GM12878 (cell line): ENCODE measurements around the gene SLC15A4. TPM values are rescaled to one million over a fixed set of nuclear protein-coding genes. Genes with fewer than 3 reads are reported as not detected.
A peak's percentile ranks its signal among the peaks of the same experiment; 100 is the strongest.

Experiments used
- CBX3 ChIP-seq: fragments of 200-600 bp; sonication (generic); IDR thresholded peaks from 2 replicates; pipeline ENCODE4 v1.6.1; 2016; ENCODE audit warnings: low read depth, borderline replicate concordance
- CHD2 ChIP-seq: IDR thresholded peaks from 2 replicates; pipeline ENCODE4 v1.6.1; 2011; ENCODE audit warnings: low read depth, low read length, improper control_type of control experiment, borderline replicate concordance
- EGR1 ChIP-seq, 2 experiments: IDR thresholded peaks; 1 replicate in 1 of 2; 2 replicates in 1 of 2; pipeline ENCODE4 v1.6.1; 2011 to 2012; ENCODE audit warnings: low read depth in 2 of 2, low read length in 2 of 2, borderline replicate concordance in 1 of 2, mild to moderate bottlenecking in 1 of 2, moderate library complexity in 1 of 2
- EZH2 ChIP-seq: IDR thresholded peaks from 2 replicates; pipeline ENCODE4 v1.6.1; 2012; ENCODE audit warnings: low read depth, mild to moderate bottlenecking, control low read depth, inconsistent platforms, low read length, borderline replicate concordance; ENCODE audit not compliant: control insufficient read depth
- IKZF1 ChIP-seq: fragments of 450-650 bp; conservative IDR thresholded peaks from 2 replicates; pipeline ENCODE4 v1.6.1; 2017; ENCODE audit warnings: antibody characterized with exemption, mild to moderate bottlenecking
- IRF5 ChIP-seq: fragments of 450-650 bp; IDR thresholded peaks from 2 replicates; pipeline ENCODE4 v1.6.1; 2017; ENCODE audit warnings: borderline replicate concordance
- JUND ChIP-seq: IDR thresholded peaks from 2 replicates; pipeline ENCODE4 v1.6.1; 2012; ENCODE audit warnings: low read depth, mild to moderate bottlenecking, low read length, improper control_type of control experiment, moderate library complexity
- KDM1A ChIP-seq: fragments of 200-600 bp; sonication (generic); IDR thresholded peaks from 2 replicates; pipeline ENCODE4 v1.6.1; 2016; ENCODE audit warnings: borderline replicate concordance
- NFXL1 ChIP-seq: fragments of 450-650 bp; IDR thresholded peaks from 2 replicates; pipeline ENCODE4 v1.6.1; 2017; ENCODE audit warnings: antibody characterized with exemption, mild to moderate bottlenecking, borderline replicate concordance
- NKRF ChIP-seq: fragments of 450-650 bp; conservative IDR thresholded peaks from 2 replicates; pipeline ENCODE4 v1.6.1; 2017; ENCODE audit warnings: mild to moderate bottlenecking, moderate library complexity
- RAD51 ChIP-seq: fragments of 450-650 bp; IDR thresholded peaks from 2 replicates; pipeline ENCODE4 v1.6.1; 2016; ENCODE audit warnings: moderate library complexity, mild to moderate bottlenecking, inconsistent platforms
- TCF3 ChIP-seq: IDR thresholded peaks from 2 replicates; pipeline ENCODE4 v1.6.1; 2012; ENCODE audit warnings: low read depth, mild to moderate bottlenecking, low read length, borderline replicate concordance; ENCODE audit not compliant: insufficient read depth
- YBX1 ChIP-seq: fragments of 450-650 bp; IDR thresholded peaks from 2 replicates; pipeline ENCODE4 v1.6.1; 2016; ENCODE audit warnings: antibody characterized with exemption
- ZNF384 ChIP-seq: IDR thresholded peaks from 2 replicates; pipeline ENCODE4 v1.6.1; 2012; ENCODE audit warnings: low read depth, mild to moderate bottlenecking, low read length, improper control_type of control experiment, borderline replicate concordance
- ZSCAN29 ChIP-seq: fragments of 450-650 bp; IDR thresholded peaks from 2 replicates; pipeline ENCODE4 v1.6.1; 2017; ENCODE audit warnings: mild to moderate bottlenecking, moderate library complexity
- ZZZ3 ChIP-seq: IDR thresholded peaks from 2 replicates; pipeline ENCODE4 v1.6.1; 2011; ENCODE audit warnings: low read depth; ENCODE audit not compliant: control insufficient read depth, insufficient read length
- polyA plus RNA-seq, 11 experiments: library from polyadenylated mRNA; depleted of rRNA in 4 of 11; unstranded in 6 of 11; stranded (reverse) in 5 of 11; fragments of >200 nt; fragmentation: Nextera tagmentation in 4 of 11; fragmentation: Illumina TruSeq in 1 of 11; extraction: Ambion mirVana in 4 of 11; extraction: Trizol in 1 of 11; gene quantifications; 1 replicate in 1 of 11; 2 replicates in 10 of 11; pipeline versions ENCODE4 v1.2.1 to v1.2.3, GENCODE V29; 2011 to 2016; ENCODE audit warnings: inconsistent platforms in 2 of 11, missing spikeins in 2 of 11, low read depth in 1 of 11
- total RNA-seq, 4 experiments: library from RNA; depleted of rRNA in 3 of 4; stranded (reverse); fragments of >200 nt in 3 of 4; fragmentation: Illumina TruSeq in 1 of 4; extraction: Trizol in 1 of 4; gene quantifications; 2 replicates each; pipeline versions ENCODE4 v1.2.1 to v1.2.3, GENCODE V29; 2013 to 2021
- TF ChIP-seq, protein P1 (sequence below): fragments of 450-650 bp; IDR thresholded peaks from 2 replicates; pipeline ENCODE4 v1.6.1; 2016; ENCODE audit warnings: mild to moderate bottlenecking
- TF ChIP-seq, protein P2 (sequence below): fragments of 450-650 bp; IDR thresholded peaks from 2 replicates; pipeline ENCODE4 v1.6.1; 2014; ENCODE audit warnings: mild to moderate bottlenecking
- TF ChIP-seq, protein P3 (sequence below): fragments of 450-650 bp; IDR thresholded peaks from 2 replicates; pipeline ENCODE4 v1.6.1; 2017; ENCODE audit warnings: mild to moderate bottlenecking, moderate library complexity

Gene SLC15A4
- total and polyA plus RNA-seq, 10 of the 15 experiments (the other 5 are each of a cell fraction or from before 2014, with no cell fraction given): 12.7 to 257 (median 36.6) TPM

DNA sequence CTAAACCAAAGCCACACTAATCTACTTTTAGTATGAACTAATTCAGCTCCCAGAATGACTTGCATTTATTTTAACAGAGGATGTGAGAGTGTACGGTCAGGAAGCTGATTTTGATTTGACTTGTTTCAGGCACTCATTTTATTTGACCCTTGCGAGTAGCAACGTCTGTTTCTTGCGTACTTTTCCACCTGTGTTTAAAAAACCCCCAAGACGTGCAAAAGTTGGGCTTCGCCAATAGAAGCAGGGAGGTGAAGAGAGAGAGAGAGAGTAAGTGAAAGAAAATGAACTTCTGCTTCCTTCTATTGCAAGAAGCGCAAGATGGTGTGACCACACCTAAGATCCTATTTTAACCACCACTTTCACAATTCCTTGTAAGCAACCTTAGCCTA is 6.7 kb upstream of the SLC15A4 start (continued):
- TF ChIP-seq, protein P1, sequence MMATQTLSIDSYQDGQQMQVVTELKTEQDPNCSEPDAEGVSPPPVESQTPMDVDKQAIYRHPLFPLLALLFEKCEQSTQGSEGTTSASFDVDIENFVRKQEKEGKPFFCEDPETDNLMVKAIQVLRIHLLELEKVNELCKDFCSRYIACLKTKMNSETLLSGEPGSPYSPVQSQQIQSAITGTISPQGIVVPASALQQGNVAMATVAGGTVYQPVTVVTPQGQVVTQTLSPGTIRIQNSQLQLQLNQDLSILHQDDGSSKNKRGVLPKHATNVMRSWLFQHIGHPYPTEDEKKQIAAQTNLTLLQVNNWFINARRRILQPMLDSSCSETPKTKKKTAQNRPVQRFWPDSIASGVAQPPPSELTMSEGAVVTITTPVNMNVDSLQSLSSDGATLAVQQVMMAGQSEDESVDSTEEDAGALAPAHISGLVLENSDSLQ: no peak
- TF ChIP-seq NFXL1 (no peak), ZNF384 (no peak), ZZZ3 (no peak), TCF3 (peak; percentile 85; the same call in 1 of the 2 replicates), ZSCAN29 (no peak), RAD51 (peak; percentile 57; the same call in 1 of the 2 replicates), CHD2 (peak; percentile 78; the same call in 1 of the 2 replicates), JUND (peak; percentile 25; the same call in 1 of the 2 replicates), KDM1A (no peak), EZH2 (no peak), IKZF1 (peak; percentile 92), EGR1 (IDR thresholded peaks at IDR 0.05; ENCODE audit: borderline replicate concordance in 1 of 2, low read depth in 2 of 2, low read length in 2 of 2) (no peak), YBX1 (no peak), CBX3 (no peak), IRF5 (no peak), NKRF (no peak)
- TF ChIP-seq, protein P2, sequence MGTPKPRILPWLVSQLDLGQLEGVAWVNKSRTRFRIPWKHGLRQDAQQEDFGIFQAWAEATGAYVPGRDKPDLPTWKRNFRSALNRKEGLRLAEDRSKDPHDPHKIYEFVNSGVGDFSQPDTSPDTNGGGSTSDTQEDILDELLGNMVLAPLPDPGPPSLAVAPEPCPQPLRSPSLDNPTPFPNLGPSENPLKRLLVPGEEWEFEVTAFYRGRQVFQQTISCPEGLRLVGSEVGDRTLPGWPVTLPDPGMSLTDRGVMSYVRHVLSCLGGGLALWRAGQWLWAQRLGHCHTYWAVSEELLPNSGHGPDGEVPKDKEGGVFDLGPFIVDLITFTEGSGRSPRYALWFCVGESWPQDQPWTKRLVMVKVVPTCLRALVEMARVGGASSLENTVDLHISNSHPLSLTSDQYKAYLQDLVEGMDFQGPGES: no peak
- TF ChIP-seq, protein P3, sequence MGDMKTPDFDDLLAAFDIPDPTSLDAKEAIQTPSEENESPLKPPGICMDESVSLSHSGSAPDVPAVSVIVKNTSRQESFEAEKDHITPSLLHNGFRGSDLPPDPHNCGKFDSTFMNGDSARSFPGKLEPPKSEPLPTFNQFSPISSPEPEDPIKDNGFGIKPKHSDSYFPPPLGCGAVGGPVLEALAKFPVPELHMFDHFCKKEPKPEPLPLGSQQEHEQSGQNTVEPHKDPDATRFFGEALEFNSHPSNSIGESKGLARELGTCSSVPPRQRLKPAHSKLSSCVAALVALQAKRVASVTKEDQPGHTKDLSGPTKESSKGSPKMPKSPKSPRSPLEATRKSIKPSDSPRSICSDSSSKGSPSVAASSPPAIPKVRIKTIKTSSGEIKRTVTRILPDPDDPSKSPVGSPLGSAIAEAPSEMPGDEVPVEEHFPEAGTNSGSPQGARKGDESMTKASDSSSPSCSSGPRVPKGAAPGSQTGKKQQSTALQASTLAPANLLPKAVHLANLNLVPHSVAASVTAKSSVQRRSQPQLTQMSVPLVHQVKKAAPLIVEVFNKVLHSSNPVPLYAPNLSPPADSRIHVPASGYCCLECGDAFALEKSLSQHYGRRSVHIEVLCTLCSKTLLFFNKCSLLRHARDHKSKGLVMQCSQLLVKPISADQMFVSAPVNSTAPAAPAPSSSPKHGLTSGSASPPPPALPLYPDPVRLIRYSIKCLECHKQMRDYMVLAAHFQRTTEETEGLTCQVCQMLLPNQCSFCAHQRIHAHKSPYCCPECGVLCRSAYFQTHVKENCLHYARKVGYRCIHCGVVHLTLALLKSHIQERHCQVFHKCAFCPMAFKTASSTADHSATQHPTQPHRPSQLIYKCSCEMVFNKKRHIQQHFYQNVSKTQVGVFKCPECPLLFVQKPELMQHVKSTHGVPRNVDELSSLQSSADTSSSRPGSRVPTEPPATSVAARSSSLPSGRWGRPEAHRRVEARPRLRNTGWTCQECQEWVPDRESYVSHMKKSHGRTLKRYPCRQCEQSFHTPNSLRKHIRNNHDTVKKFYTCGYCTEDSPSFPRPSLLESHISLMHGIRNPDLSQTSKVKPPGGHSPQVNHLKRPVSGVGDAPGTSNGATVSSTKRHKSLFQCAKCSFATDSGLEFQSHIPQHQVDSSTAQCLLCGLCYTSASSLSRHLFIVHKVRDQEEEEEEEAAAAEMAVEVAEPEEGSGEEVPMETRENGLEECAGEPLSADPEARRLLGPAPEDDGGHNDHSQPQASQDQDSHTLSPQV: peak; percentile 66; the same call in 1 of the 2 replicates
